WTC11 (cell line): ENCODE data around the gene MYL9. TPM values are rescaled to one million over a fixed set of nuclear protein-coding genes. Genes with fewer than 3 reads are reported as not detected.

ENCODE experiments used
- ATAC-seq: fragments of 200-7000 bp; cut with Tn5 transposase; 2 replicates; pipeline ENCODE4 v1.10.0; 2021; ENCODE audit warnings: mild to moderate bottlenecking, moderate library complexity
- CTCF ChIA-PET: fragments of 300-600 bp; sonication (Branson Sonifier 250); formaldehyde crosslinking; loops from one replicate; lab custom pipeline; 2021; ENCODE audit warnings: antibody characterized with exemption; lab: Charles Lee
- POLR2A ChIA-PET: fragments of 350-600 bp; sonication (Branson Sonifier 250); formaldehyde crosslinking; loops from one replicate; lab custom pipeline; 2021; ENCODE audit warnings: antibody characterized with exemption; lab: Charles Lee
- DNase-seq: peaks from one replicate; pipeline ENCODE4 v3.0.0; 2021; ENCODE audit warnings: low spot score
- H3K27ac Mint-ChIP-seq: 2 replicates; pipeline ENCODE4 v1.8.0; 2021; ENCODE audit warnings: mixed read lengths
- H3K27me3 Mint-ChIP-seq: 2 replicates; pipeline ENCODE4 v1.8.0; 2021; ENCODE audit warnings: low read depth, mild to moderate bottlenecking, moderate library complexity, mixed read lengths
- H3K36me3 Mint-ChIP-seq: 2 replicates; pipeline ENCODE4 v1.8.0; 2021; ENCODE audit warnings: mixed read lengths
- H3K4me1 Mint-ChIP-seq: 2 replicates; pipeline ENCODE4 v1.8.0; 2022; ENCODE audit warnings: mixed read lengths
- H3K4me3 Mint-ChIP-seq: 2 replicates; pipeline ENCODE4 v1.8.0; 2021; ENCODE audit warnings: mild to moderate bottlenecking, moderate library complexity, mixed read lengths
- H3K9me3 Mint-ChIP-seq: 2 replicates; pipeline ENCODE4 v1.8.0; 2021; ENCODE audit warnings: mixed read lengths
- ATF2 ChIP-seq: sonication (generic); formaldehyde crosslinking; IDR thresholded peaks from 2 replicates; pipeline ENCODE4 v1.8.1; 2022; ENCODE audit warnings: low read depth, missing genetic modification reagents, borderline replicate concordance
- ATF3 ChIP-seq: sonication (generic); formaldehyde crosslinking; conservative IDR thresholded peaks from 2 replicates; pipeline ENCODE4 v1.8.1; 2022; ENCODE audit warnings: mild to moderate bottlenecking, missing genetic modification reagents
- E2F4 ChIP-seq: sonication (generic); formaldehyde crosslinking; IDR thresholded peaks from 2 replicates; pipeline ENCODE4 v1.8.1; 2022; ENCODE audit warnings: low read depth, mild to moderate bottlenecking, moderate library complexity, missing genetic modification reagents, borderline replicate concordance
- ELF4 ChIP-seq: sonication (generic); formaldehyde crosslinking; IDR thresholded peaks from 2 replicates; pipeline ENCODE4 v1.8.1; 2022; ENCODE audit warnings: low read depth, mild to moderate bottlenecking, moderate library complexity, missing genetic modification reagents
- NFATC4 ChIP-seq: fragments of 250-450 bp; sonication (Bioruptor Pico); IDR thresholded peaks from 2 replicates; pipeline ENCODE4 v1.9.0; 2021; ENCODE audit warnings: mild to moderate bottlenecking
- NFE2L1 ChIP-seq: sonication (generic); formaldehyde crosslinking; IDR thresholded peaks from 2 replicates; pipeline ENCODE4 v1.8.1; 2023; ENCODE audit warnings: missing genetic modification reagents
- NR3C1 ChIP-seq: sonication (generic); formaldehyde crosslinking; conservative IDR thresholded peaks from 2 replicates; pipeline ENCODE4 v1.8.1; 2023; ENCODE audit warnings: low read depth, mild to moderate bottlenecking, missing genetic modification reagents
- PREB ChIP-seq: sonication (generic); formaldehyde crosslinking; IDR thresholded peaks from 2 replicates; pipeline ENCODE4 v1.8.1; 2022; ENCODE audit warnings: mild to moderate bottlenecking, missing genetic modification reagents, moderate library complexity, borderline replicate concordance
- RORB ChIP-seq: fragments of 250-450 bp; sonication (Bioruptor Pico); IDR thresholded peaks from 2 replicates; pipeline ENCODE4 v1.9.0; 2021; ENCODE audit warnings: mild to moderate bottlenecking
- SMAD3 ChIP-seq: sonication (generic); formaldehyde crosslinking; IDR thresholded peaks from 2 replicates; pipeline ENCODE4 v1.8.0; 2022; ENCODE audit warnings: missing genetic modification reagents, mild to moderate bottlenecking, borderline replicate concordance
- STAT6 ChIP-seq: sonication (generic); formaldehyde crosslinking; conservative IDR thresholded peaks from 2 replicates; pipeline ENCODE4 v1.8.1; 2023; ENCODE audit warnings: mild to moderate bottlenecking, low read depth, missing genetic modification reagents, moderate library complexity
- ZNF121 ChIP-seq: sonication (generic); formaldehyde crosslinking; IDR thresholded peaks from 2 replicates; pipeline ENCODE4 v1.8.0; 2023; ENCODE audit warnings: missing genetic modification reagents
- ZNF396 ChIP-seq: fragments of 250-450 bp; sonication (Bioruptor Pico); IDR thresholded peaks from 2 replicates; pipeline ENCODE4 v1.8.0; 2021; ENCODE audit warnings: mild to moderate bottlenecking, moderate library complexity, borderline replicate concordance
- ZNF423 ChIP-seq: fragments of 250-450 bp; sonication (Bioruptor Pico); IDR thresholded peaks from 2 replicates; pipeline ENCODE4 v2.1.2; 2022; ENCODE audit warnings: mild to moderate bottlenecking, moderate library complexity
- ZNF671 ChIP-seq: fragments of 250-450 bp; sonication (Bioruptor Pico); IDR thresholded peaks from 2 replicates; pipeline ENCODE4 v1.8.0; 2021; ENCODE audit warnings: mild to moderate bottlenecking
- total RNA-seq: library from RNA; stranded (reverse); gene quantifications from 3 replicates; pipeline ENCODE4 v1.2.3, GENCODE V29; 2021
- TF ChIP-seq, protein P1 (sequence below): fragments of 250-450 bp; sonication (Bioruptor Pico); conservative IDR thresholded peaks from 2 replicates; pipeline ENCODE4 v1.9.0; 2021; ENCODE audit warnings: mild to moderate bottlenecking
- TF ChIP-seq, protein P2 (sequence below): sonication (generic); formaldehyde crosslinking; IDR thresholded peaks from 2 replicates; pipeline ENCODE4 v1.8.0; 2022; ENCODE audit warnings: mild to moderate bottlenecking, missing genetic modification reagents
- TF ChIP-seq, protein P3 (sequence below): fragments of 250-450 bp; sonication (Bioruptor Pico); IDR thresholded peaks from 2 replicates; pipeline ENCODE4 v1.9.0; 2021; ENCODE audit warnings: moderate library complexity, mild to moderate bottlenecking, inconsistent platforms, borderline replicate concordance

Gene MYL9
- total RNA-seq, 1 experiment from 2014 or later: 54.7 TPM

DNA sequence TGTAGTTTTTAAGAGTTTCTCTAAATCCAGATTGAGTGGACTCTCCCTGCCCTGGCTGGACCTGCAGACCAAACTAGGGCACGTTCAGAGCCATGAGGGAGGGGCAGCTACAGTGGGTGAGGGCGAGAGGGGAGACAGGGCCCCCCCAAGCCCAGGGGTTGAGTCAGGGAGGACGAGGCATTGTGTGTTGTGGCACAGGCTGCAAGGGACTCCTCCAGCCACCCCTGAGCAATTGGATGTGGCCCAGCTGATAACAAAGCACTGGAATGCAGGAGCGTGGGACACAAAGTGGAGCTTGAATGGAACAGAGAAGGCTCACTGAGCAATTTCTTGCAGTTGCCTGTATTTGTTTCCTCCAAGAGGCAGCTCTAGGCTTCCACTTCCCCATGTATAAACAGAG, 43.5 kb upstream of the MYL9 start:
- ATAC-seq (no peak), DNase-seq (no peak)
- H3K27me3 Mint-ChIP-seq: no peaks in the 10 kb centered on the region
- CTCF ChIA-PET: no interaction called here
- no peak overlapping the region for H3K4me3 Mint-ChIP-seq
- no peak overlapping the region for H3K27ac Mint-ChIP-seq
- H3K4me1 Mint-ChIP-seq: no peaks in the 10 kb centered on the region
- POLR2A ChIA-PET: no interaction called here
- peaks cover 16% of the 10 kb centered on the region for H3K36me3 Mint-ChIP-seq
- no peak for TF ChIP-seq ELF4 (CRISPR knock-in tag)
- TF ChIP-seq E2F4 (CRISPR knock-in tag): no peak
- no peak for TF ChIP-seq ATF3 (CRISPR knock-in tag)
- TF ChIP-seq PREB (CRISPR knock-in tag): no peak
- TF ChIP-seq NFE2L1 (CRISPR knock-in tag): no peak
- TF ChIP-seq STAT6 (CRISPR knock-in tag): no peak
- TF ChIP-seq NFATC4 (CRISPR knock-in tag): no peak
- TF ChIP-seq ZNF121: no peak
- TF ChIP-seq ATF2 (CRISPR knock-in tag): no peak
- no peak for TF ChIP-seq ZNF671 (CRISPR knock-in tag)
- no peak for TF ChIP-seq ZNF396
- H3K9me3 Mint-ChIP-seq: no peaks in the 10 kb centered on the region

DNA sequence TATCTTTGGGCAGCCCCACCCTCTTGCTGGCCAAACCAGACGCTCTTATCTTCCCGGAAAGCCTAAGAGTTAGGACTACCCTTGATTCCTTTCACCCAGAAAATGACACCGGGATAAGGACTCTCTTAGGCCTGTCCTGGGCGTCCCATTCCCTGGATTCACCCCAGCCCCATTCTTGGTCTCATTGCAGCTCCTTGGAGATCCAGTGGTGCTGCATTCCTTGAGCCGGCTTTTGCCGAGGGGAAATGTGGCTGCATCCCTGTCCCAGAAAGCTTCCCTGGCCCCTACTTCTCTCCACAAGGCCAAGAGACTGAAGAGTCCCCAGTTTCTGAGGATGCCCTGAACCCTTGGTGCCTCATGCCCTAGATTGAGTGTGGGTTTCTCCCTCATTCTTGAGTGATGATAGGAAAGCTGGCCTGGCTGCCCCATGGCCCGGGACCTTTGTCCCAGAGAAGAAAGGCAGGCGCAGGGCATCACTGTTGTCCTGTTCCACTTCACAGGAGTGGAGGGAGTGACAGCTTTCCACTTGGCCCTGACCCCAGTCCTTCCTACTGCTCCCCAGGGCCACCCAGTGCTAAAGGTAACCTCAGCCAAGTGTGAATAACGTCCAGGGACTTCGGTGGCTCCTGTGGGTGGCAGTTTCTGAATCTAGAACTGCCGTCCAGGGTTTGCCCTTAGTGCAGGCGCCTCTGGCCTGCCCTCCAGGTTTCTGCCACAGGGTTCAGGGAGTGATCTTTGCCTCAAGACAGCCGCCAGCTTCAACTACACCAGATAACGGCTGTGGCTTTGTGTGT, 42.7 kb upstream of the MYL9 start:
- POLR2A ChIA-PET: no interaction called here
- no peak for TF ChIP-seq SMAD3 (CRISPR knock-in tag)
- TF ChIP-seq, protein P1, sequence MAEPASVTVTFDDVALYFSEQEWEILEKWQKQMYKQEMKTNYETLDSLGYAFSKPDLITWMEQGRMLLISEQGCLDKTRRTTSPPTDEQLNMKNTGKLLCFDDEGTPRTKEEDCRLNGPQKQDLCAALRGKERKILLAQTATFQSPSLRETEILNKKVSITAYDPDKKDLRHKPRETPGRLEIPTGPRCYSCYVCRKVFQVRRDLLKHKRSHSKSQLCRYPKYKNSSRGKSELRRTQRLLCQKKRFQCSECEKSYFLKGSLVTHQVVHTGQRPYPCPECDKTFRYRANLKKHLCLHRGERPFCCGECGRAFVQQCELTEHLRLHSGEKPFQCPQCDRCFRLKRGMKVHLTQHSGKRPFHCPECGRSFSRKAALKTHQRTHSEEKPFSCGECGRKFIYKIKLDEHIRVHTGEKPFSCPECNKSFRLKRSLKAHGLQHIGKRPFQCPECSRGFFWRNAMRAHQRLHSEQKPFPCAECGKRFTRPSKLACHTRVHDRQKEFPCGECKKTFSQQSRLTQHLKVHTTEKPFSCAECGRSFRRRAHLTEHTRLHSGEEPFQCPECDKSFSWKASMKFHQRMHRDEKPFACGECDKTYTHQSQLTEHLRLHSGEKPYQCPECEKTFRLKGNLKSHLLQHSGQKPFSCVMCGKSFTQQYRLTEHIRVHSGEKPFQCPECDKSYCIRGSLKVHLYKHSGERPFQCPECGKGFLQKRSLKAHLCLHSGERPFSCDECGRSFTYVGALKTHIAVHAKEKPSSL: no peak
- TF ChIP-seq RORB (CRISPR knock-in tag): no peak
- TF ChIP-seq NR3C1 (CRISPR knock-in tag): no peak
- TF ChIP-seq ZNF423 (CRISPR knock-in tag): no peak
- TF ChIP-seq, protein P2, sequence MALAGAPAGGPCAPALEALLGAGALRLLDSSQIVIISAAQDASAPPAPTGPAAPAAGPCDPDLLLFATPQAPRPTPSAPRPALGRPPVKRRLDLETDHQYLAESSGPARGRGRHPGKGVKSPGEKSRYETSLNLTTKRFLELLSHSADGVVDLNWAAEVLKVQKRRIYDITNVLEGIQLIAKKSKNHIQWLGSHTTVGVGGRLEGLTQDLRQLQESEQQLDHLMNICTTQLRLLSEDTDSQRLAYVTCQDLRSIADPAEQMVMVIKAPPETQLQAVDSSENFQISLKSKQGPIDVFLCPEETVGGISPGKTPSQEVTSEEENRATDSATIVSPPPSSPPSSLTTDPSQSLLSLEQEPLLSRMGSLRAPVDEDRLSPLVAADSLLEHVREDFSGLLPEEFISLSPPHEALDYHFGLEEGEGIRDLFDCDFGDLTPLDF: no peak
- TF ChIP-seq, protein P3, sequence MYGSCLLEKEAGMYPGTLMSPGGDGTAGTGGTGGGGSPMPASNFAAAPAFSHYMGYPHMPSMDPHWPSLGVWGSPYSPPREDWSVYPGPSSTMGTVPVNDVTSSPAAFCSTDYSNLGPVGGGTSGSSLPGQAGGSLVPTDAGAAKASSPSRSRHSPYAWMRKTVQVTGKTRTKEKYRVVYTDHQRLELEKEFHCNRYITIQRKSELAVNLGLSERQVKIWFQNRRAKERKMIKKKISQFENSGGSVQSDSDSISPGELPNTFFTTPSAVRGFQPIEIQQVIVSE (CRISPR knock-in tag): no peak
- TF ChIP-seq ATF3 (CRISPR knock-in tag): no peak
- Mint-ChIP-seq H3K9me3 (no peaks in the 10 kb centered on the region), H3K36me3 (peaks cover 20% of the 10 kb centered on the region), H3K4me1 (no peaks in the 10 kb centered on the region), H3K4me3 (no peak overlapping the region), H3K27me3 (no peaks in the 10 kb centered on the region), H3K27ac (no peak overlapping the region)
- CTCF ChIA-PET: no interaction called here
- no peak for ATAC-seq
- DNase-seq: no peak
